RWPE1 (cell line): ENCODE data around the gene DNAH2.

Source experiments
- CTCF ChIA-PET: fragments of 350-600 bp; sonication (Branson Sonifier 250); formaldehyde crosslinking; extraction: SDS; loops from one replicate; lab custom pipeline; 2021; lab: Yijun Ruan, JAX
- POLR2A ChIA-PET: fragments of 400-600 bp; formaldehyde crosslinking; extraction: SDS; loops from one replicate; lab custom pipeline; 2020; ENCODE audit warnings: antibody characterized with exemption; ENCODE audit not compliant: low non-redundant PET; lab: Yijun Ruan, JAX
- DNase-seq: peaks from one replicate; pipeline ENCODE4 v3.0.0; 2012; ENCODE audit warnings: low spot score
- H3K27ac ChIP-seq: fragments of 450-650 bp; 2 replicates; pipeline ENCODE4 v1.5.1; 2017
- CTCF ChIP-seq: fragments of 450-650 bp; conservative IDR thresholded peaks from 2 replicates; pipeline ENCODE4 v1.5.1; 2017; ENCODE audit warnings: low read depth, mild to moderate bottlenecking

DNAH2 gene

GRCh38 chr17:7848131-7848579 lies 130.6 kb downstream of the DNAH2 start:
- no peak for DNase-seq
- CTCF ChIA-PET = no interaction called here
- H3K27ac ChIP-seq = no peak overlapping the region; the same call in 1 of the 2 replicates
- POLR2A ChIA-PET = no interaction called here
- TF ChIP-seq CTCF = no peak

- CTCF ChIA-PET = no interaction called here
- TF ChIP-seq CTCF = no peak
- POLR2A ChIA-PET = interaction anchor here (0.5 kb wide), 1 partner anchor 122 kb away, joined by 3 read pairs; no protein-coding TSS in a partner anchor
- H3K27ac ChIP-seq = peak overlapping the region; percentile 48
- DNase-seq = no peak
These were observed 131.2 kb downstream of the DNAH2 start for GRCh38 chr17:7848739-7849129.

- DNase-seq = no peak
- CTCF ChIA-PET = no interaction called here
- no peak for TF ChIP-seq CTCF
- POLR2A ChIA-PET = interaction anchor here (0.5 kb wide), 1 partner anchor 122 kb away, joined by 3 read pairs; no protein-coding TSS in a partner anchor
- peak overlapping the region; percentile 48 for H3K27ac ChIP-seq
These were observed 131.7 kb downstream of the DNAH2 start for GRCh38 chr17:7849130-7849750.

GRCh38 chr17:7849751-7850504 lies 132.4 kb downstream of the DNAH2 start:
- ChIA-PET CTCF (interaction anchor here (1.5 kb wide), 1 partner anchor 102 kb away, joined by 3 read pairs; no protein-coding TSS in a partner anchor), POLR2A (interaction anchor here (1.0 kb wide), 1 partner anchor 15 kb away, joined by 3 read pairs; no protein-coding TSS in a partner anchor)
- DNase-seq = no peak
- TF ChIP-seq CTCF = no peak
- H3K27ac ChIP-seq = peak overlapping the region; percentile 48

GRCh38 chr17:7850701-7851437 lies 133.3 kb downstream of the DNAH2 start:
- peak overlapping the region; percentile 94 for H3K27ac ChIP-seq
- no peak for DNase-seq
- ChIA-PET POLR2A (interaction anchor here (1.0 to 1.5 kb wide), 2 partner anchors 8 to 16 kb away, joined by 3 to 5 read pairs; no protein-coding TSS in a partner anchor), CTCF (interaction anchor here (0.6 to 1.5 kb wide), 8 partner anchors 12 to 273 kb away, joined by 3 to 5 read pairs (median 4); no protein-coding TSS in a partner anchor)
- TF ChIP-seq CTCF = no peak
